AG04449 (cell line): ENCODE results near the gene RMDN2.
"Not testable (repeated sequence)": the region's sequence is repeated elsewhere in the genome, so short reads cannot be mapped to it uniquely, and the experiment has no call there.

Source experiments
- CTCF ChIA-PET: fragments of 350-600 bp; formaldehyde crosslinking; extraction: SDS; loops from one replicate; lab custom pipeline; 2021; ENCODE audit warnings: antibody characterized with exemption; lab: Yijun Ruan, JAX
- POLR2A ChIA-PET: fragments of 400-600, 350-600 bp; formaldehyde crosslinking; extraction: SDS; loops from one replicate; lab custom pipeline; 2020; ENCODE audit warnings: antibody characterized with exemption, inconsistent platforms; lab: Yijun Ruan, JAX
- DNase-seq: peaks from one replicate; pipeline ENCODE4 v3.0.0-alpha.2; 2010; ENCODE audit warnings: low read depth, low spot score
- H3K4me3 ChIP-seq: 2 replicates; pipeline ENCODE4 v1.5.1; 2011; ENCODE audit warnings: low read depth, mild to moderate bottlenecking, control low read depth, low read length
- CTCF ChIP-seq: IDR thresholded peaks from one replicate; pipeline ENCODE4 v1.5.1; 2011; ENCODE audit warnings: mild to moderate bottlenecking, moderate library complexity, low read length, control low read depth, inconsistent platforms; ENCODE audit not compliant: insufficient read depth; ENCODE audit errors: missing control alignments

Gene RMDN2

DNA sequence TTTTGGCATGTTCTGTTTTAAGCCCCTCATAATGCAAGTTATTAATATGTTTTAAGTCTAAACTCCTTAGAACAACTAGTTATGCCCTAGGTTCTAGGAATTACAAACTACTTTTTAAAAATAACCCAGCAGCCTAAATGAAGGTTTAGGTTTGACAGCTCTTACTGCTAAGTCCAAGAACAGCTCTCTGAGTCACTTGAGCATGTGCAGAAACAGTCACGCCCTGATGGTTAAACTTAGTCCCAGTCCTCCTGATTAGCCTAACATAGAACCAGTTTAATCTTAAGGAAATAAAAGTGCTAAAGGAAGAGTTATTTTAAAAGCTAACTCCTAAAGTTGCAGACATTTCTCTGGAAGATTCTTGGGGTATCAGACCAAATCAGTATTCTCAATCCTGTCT is 72.5 kb downstream of the RMDN2 start:
- CTCF ChIA-PET = no interaction called here

DNA sequence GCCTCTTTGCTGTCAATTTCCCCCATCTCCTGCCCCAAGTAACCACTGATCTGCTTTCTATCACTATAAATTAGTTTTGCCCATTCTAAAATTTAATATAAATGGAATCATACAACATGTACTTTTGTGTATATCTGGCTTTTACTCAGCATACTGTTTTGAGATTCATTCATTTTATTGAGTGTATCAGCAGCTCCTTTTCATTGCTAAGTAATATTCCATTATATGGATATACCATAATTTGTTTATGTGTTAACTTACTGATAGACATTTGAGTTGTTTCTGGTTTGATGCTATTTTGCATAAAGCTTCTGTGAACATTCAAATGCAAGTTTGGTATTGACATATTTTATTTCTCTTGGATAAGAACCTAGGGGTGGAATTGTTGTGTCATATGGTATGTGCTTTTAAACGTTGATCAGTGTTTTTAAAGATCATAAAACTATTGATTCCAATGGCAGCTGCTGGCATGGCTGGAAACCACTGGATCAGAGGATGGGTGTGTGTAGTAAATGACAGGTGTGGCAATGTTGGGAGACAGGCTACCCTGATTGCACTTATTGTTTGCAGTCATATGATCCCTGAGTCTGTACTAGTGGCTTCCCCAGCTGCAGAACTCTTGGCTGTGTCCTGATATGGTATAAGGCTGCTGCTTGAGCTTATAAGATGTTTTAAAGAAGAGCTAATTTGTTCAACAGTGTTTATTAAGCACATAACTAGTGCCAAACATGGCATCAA is 75.6 kb downstream of the RMDN2 start:
- CTCF ChIA-PET = interaction anchor here (1.0 kb wide), 1 partner anchor 16 kb away, joined by 4 read pairs; no protein-coding TSS in a partner anchor
- DNase-seq = no peak
- no peak overlapping the region for H3K4me3 ChIP-seq
- no peak for TF ChIP-seq CTCF
- POLR2A ChIA-PET = no interaction called here

More for the DNA sequence above, 72.5 kb downstream of the RMDN2 start:
- POLR2A ChIA-PET = no interaction called here
- no peak for TF ChIP-seq CTCF
- H3K4me3 ChIP-seq = no peak overlapping the region
- no peak for DNase-seq

DNA sequence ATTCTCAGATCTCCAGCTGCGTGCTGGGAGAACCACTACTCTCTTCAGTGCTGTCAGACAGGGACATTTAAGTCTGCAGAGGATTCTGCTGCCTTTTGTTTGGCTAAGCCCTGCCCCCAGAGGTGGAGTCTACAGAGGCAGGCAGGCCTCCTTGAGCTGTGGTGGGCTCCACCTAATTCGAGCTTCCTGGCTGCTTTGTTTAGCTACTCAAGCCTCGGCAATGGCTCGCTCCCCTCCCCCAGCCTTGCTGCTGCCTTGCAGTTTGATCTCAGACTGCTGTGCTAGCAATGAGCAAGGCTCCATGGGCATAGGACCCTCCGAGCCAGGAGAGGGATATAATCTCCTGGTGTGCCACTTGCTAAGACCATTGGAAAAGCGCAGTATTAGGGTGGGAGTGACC is 85.1 kb downstream of the RMDN2 start:
- H3K4me3 ChIP-seq, CTCF ChIA-PET, DNase-seq, POLR2A ChIA-PET: not testable (repeated sequence)

DNA sequence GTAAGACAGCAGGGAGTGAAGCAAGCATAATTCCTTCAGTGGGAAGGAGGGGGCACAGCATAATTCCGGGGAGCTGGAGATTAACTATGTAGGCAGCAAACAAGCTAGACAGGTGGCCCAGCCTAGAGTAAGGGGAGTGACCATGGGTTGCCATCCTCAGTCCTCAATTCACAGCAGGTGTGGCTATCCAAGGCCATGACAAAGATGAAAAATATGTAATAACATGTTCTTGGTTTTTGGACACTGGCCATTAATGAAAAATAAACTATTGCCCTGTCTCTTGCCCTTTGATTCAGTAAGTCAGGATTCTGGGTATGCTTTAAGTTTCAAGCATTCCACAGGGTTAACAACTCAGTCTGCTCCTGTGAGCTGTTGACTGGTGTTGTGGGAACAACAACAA is 85.9 kb downstream of the RMDN2 start:
- ChIA-PET POLR2A (no interaction called here), CTCF (interaction anchor here (1.3 kb wide), 1 partner anchor 8 kb away, joined by 4 read pairs; no protein-coding TSS in a partner anchor)
- no peak overlapping the region for H3K4me3 ChIP-seq
- no peak for DNase-seq
- TF ChIP-seq CTCF = no peak

- H3K4me3 ChIP-seq = no peak overlapping the region
- ChIA-PET CTCF (interaction anchor here (1.0 kb wide), 1 partner anchor 31 kb away, joined by 3 read pairs; no protein-coding TSS in a partner anchor), POLR2A (no interaction called here)
- no peak for TF ChIP-seq CTCF
- no peak for DNase-seq
These were observed 88.2 kb downstream of the RMDN2 start for GRCh38 chr2:38013158-38013752.

DNA sequence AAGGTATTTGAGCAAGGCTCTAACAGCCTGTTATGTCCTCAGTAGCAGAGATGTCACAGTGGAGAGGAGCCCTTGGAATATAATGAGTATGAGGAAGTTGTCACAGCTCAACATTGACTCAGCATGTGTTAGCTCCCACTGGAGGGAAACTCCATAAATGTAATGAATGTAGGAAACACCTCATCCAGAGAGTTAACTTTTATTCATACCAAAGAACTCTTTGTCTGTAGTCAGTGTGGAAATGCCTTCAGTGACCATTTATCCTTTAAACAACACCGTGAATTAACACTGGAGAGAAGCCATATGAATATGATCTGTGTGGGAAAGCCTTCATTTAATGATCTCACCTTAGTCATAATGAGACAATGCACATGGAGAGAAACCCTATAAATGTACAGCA is 91.1 kb downstream of the RMDN2 start:
- no peak for DNase-seq
- H3K4me3 ChIP-seq = no peak overlapping the region
- CTCF ChIA-PET = interaction anchor here (1.4 kb wide), 1 partner anchor 12 kb away, joined by 4 read pairs; no protein-coding TSS in a partner anchor
- POLR2A ChIA-PET = no interaction called here
- no peak for TF ChIP-seq CTCF
